ENCODE results near the gene CRABP2.

The CRABP2 gene

GRCh38 chr1:156726549-156727226 is 21.3 kb upstream of the CRABP2 start:
- Histone ChIP-seq H3K9me3 (ENCODE audit: control insufficient read depth, low read length) (no peaks in the 10 kb centered on the region), H3K36me3 (ENCODE audit: control insufficient read depth, insufficient read depth, low read length) (peaks cover 22% of the 10 kb centered on the region), H3K4me1 (ENCODE audit: control insufficient read depth, insufficient read depth, low read length) (peaks cover 26% of the 10 kb centered on the region), H3K27ac (ENCODE audit: insufficient read depth, low read depth, low read length, poor library complexity, severe bottlenecking) (no peak overlapping the region), H3K27me3 (ENCODE audit: control insufficient read depth, insufficient read depth, low read length, poor library complexity, severe bottlenecking) (no peaks in the 10 kb centered on the region), H3K4me3 (ENCODE audit: insufficient read depth, low read depth, low read length) (peak overlapping the region; percentile 100)
- 61 to 67% methylated on average over 15 of the region's 15 CpGs for WGBS, 2 experiments

GRCh38 chr1:156725683-156726280 is 20.4 kb upstream of the CRABP2 start:
- peaks cover 31% of the 10 kb centered on the region for H3K36me3 ChIP-seq (ENCODE audit: control insufficient read depth, insufficient read depth, low read length)
- no peaks in the 10 kb centered on the region for H3K27me3 ChIP-seq (ENCODE audit: control insufficient read depth, insufficient read depth, low read length, poor library complexity, severe bottlenecking)
- H3K4me3 ChIP-seq (ENCODE audit: insufficient read depth, low read depth, low read length): peak overlapping the region; percentile 20
- WGBS, 2 experiments: 21 to 24% methylated on average over 18 of the region's 18 CpGs
- no peaks in the 10 kb centered on the region for H3K9me3 ChIP-seq (ENCODE audit: control insufficient read depth, low read length)
- no peak overlapping the region for H3K27ac ChIP-seq (ENCODE audit: insufficient read depth, low read depth, low read length, poor library complexity, severe bottlenecking)
- H3K4me1 ChIP-seq (ENCODE audit: control insufficient read depth, insufficient read depth, low read length): peaks cover 26% of the 10 kb centered on the region

GRCh38 chr1:156721535-156721934 is 16.2 kb upstream of the CRABP2 start:
- H3K36me3 ChIP-seq (ENCODE audit: control insufficient read depth, insufficient read depth, low read length): peaks cover 33% of the 10 kb centered on the region
- no peak overlapping the region for H3K4me3 ChIP-seq (ENCODE audit: insufficient read depth, low read depth, low read length)
- peaks cover 12% of the 10 kb centered on the region for H3K4me1 ChIP-seq (ENCODE audit: control insufficient read depth, insufficient read depth, low read length)
- H3K9me3 ChIP-seq (ENCODE audit: control insufficient read depth, low read length): no peaks in the 10 kb centered on the region
- no peaks in the 10 kb centered on the region for H3K27me3 ChIP-seq (ENCODE audit: control insufficient read depth, insufficient read depth, low read length, poor library complexity, severe bottlenecking)
- H3K27ac ChIP-seq (ENCODE audit: insufficient read depth, low read depth, low read length, poor library complexity, severe bottlenecking): no peak overlapping the region
- WGBS, 2 experiments: 89 to 96% methylated on average over 4 of the region's 4 CpGs

GRCh38 chr1:156721131-156721530 is 15.7 kb upstream of the CRABP2 start:
- no peak overlapping the region for H3K4me3 ChIP-seq (ENCODE audit: insufficient read depth, low read depth, low read length)
- no peaks in the 10 kb centered on the region for H3K27me3 ChIP-seq (ENCODE audit: control insufficient read depth, insufficient read depth, low read length, poor library complexity, severe bottlenecking)
- 89 to 97% methylated on average over 2 of the region's 2 CpGs for WGBS, 2 experiments
- peaks cover 33% of the 10 kb centered on the region for H3K36me3 ChIP-seq (ENCODE audit: control insufficient read depth, insufficient read depth, low read length)
- H3K27ac ChIP-seq (ENCODE audit: insufficient read depth, low read depth, low read length, poor library complexity, severe bottlenecking): no peak overlapping the region
- H3K9me3 ChIP-seq (ENCODE audit: control insufficient read depth, low read length): no peaks in the 10 kb centered on the region
- peaks cover 8% of the 10 kb centered on the region for H3K4me1 ChIP-seq (ENCODE audit: control insufficient read depth, insufficient read depth, low read length)

- WGBS, 2 experiments: 84 to 92% methylated on average over 4 of the region's 4 CpGs
- no peak overlapping the region for H3K4me3 ChIP-seq (ENCODE audit: insufficient read depth, low read depth, low read length)
- H3K36me3 ChIP-seq (ENCODE audit: control insufficient read depth, insufficient read depth, low read length): peaks cover 11% of the 10 kb centered on the region
- no peaks in the 10 kb centered on the region for H3K4me1 ChIP-seq (ENCODE audit: control insufficient read depth, insufficient read depth, low read length)
- no peaks in the 10 kb centered on the region for H3K9me3 ChIP-seq (ENCODE audit: control insufficient read depth, low read length)
- H3K27ac ChIP-seq (ENCODE audit: insufficient read depth, low read depth, low read length, poor library complexity, severe bottlenecking): no peak overlapping the region
- H3K27me3 ChIP-seq (ENCODE audit: control insufficient read depth, insufficient read depth, low read length, poor library complexity, severe bottlenecking): no peaks in the 10 kb centered on the region
Measured at GRCh38 chr1:156717351-156717750, 12.0 kb upstream of the CRABP2 start.

GRCh38 chr1:156714830-156715229 is 9.4 kb upstream of the CRABP2 start:
- H3K4me3 ChIP-seq (ENCODE audit: insufficient read depth, low read depth, low read length): no peak overlapping the region
- H3K27me3 ChIP-seq (ENCODE audit: control insufficient read depth, insufficient read depth, low read length, poor library complexity, severe bottlenecking): no peaks in the 10 kb centered on the region
- H3K27ac ChIP-seq (ENCODE audit: insufficient read depth, low read depth, low read length, poor library complexity, severe bottlenecking): no peak overlapping the region
- no peaks in the 10 kb centered on the region for H3K36me3 ChIP-seq (ENCODE audit: control insufficient read depth, insufficient read depth, low read length)
- WGBS, 2 experiments: 91 to 92% methylated on average over 3 of the region's 3 CpGs
- peaks cover 12% of the 10 kb centered on the region for H3K4me1 ChIP-seq (ENCODE audit: control insufficient read depth, insufficient read depth, low read length)
- H3K9me3 ChIP-seq (ENCODE audit: control insufficient read depth, low read length): no peaks in the 10 kb centered on the region

- Histone ChIP-seq H3K4me1 (ENCODE audit: control insufficient read depth, insufficient read depth, low read length) (peaks cover 34% of the 10 kb centered on the region), H3K36me3 (ENCODE audit: control insufficient read depth, insufficient read depth, low read length) (no peaks in the 10 kb centered on the region), H3K27me3 (ENCODE audit: control insufficient read depth, insufficient read depth, low read length, poor library complexity, severe bottlenecking) (no peaks in the 10 kb centered on the region), H3K4me3 (ENCODE audit: insufficient read depth, low read depth, low read length) (no peak overlapping the region), H3K9me3 (ENCODE audit: control insufficient read depth, low read length) (no peaks in the 10 kb centered on the region), H3K27ac (ENCODE audit: insufficient read depth, low read depth, low read length, poor library complexity, severe bottlenecking) (no peak overlapping the region)
- 84 to 87% methylated on average over 3 of the region's 3 CpGs for WGBS, 2 experiments
Measured at GRCh38 chr1:156712626-156713025, 7.2 kb upstream of the CRABP2 start.

GRCh38 chr1:156711011-156711817 is 5.8 kb upstream of the CRABP2 start:
- WGBS, 2 experiments: 24 to 33% methylated on average over 9 of the region's 9 CpGs
- Histone ChIP-seq H3K27me3 (ENCODE audit: control insufficient read depth, insufficient read depth, low read length, poor library complexity, severe bottlenecking) (no peaks in the 10 kb centered on the region), H3K36me3 (ENCODE audit: control insufficient read depth, insufficient read depth, low read length) (no peaks in the 10 kb centered on the region), H3K9me3 (ENCODE audit: control insufficient read depth, low read length) (no peaks in the 10 kb centered on the region), H3K27ac (ENCODE audit: insufficient read depth, low read depth, low read length, poor library complexity, severe bottlenecking) (no peak overlapping the region), H3K4me3 (ENCODE audit: insufficient read depth, low read depth, low read length) (no peak overlapping the region), H3K4me1 (ENCODE audit: control insufficient read depth, insufficient read depth, low read length) (peaks cover 39% of the 10 kb centered on the region)

- H3K4me1 ChIP-seq (ENCODE audit: control insufficient read depth, insufficient read depth, low read length): peaks cover 39% of the 10 kb centered on the region
- no peak overlapping the region for H3K27ac ChIP-seq (ENCODE audit: insufficient read depth, low read depth, low read length, poor library complexity, severe bottlenecking)
- H3K36me3 ChIP-seq (ENCODE audit: control insufficient read depth, insufficient read depth, low read length): no peaks in the 10 kb centered on the region
- H3K27me3 ChIP-seq (ENCODE audit: control insufficient read depth, insufficient read depth, low read length, poor library complexity, severe bottlenecking): no peaks in the 10 kb centered on the region
- WGBS, 2 experiments: 75 to 82% methylated on average over 11 of the region's 11 CpGs
- no peaks in the 10 kb centered on the region for H3K9me3 ChIP-seq (ENCODE audit: control insufficient read depth, low read length)
- no peak overlapping the region for H3K4me3 ChIP-seq (ENCODE audit: insufficient read depth, low read depth, low read length)
Measured at GRCh38 chr1:156709757-156710489, 4.5 kb upstream of the CRABP2 start.

GRCh38 chr1:156709031-156709430 is 3.6 kb upstream of the CRABP2 start:
- peak overlapping the region; percentile 84 for H3K27ac ChIP-seq (ENCODE audit: insufficient read depth, low read depth, low read length, poor library complexity, severe bottlenecking)
- H3K4me3 ChIP-seq (ENCODE audit: insufficient read depth, low read depth, low read length): no peak overlapping the region
- H3K36me3 ChIP-seq (ENCODE audit: control insufficient read depth, insufficient read depth, low read length): no peaks in the 10 kb centered on the region
- WGBS, 2 experiments: 45 to 51% methylated on average over 4 of the region's 4 CpGs
- no peaks in the 10 kb centered on the region for H3K9me3 ChIP-seq (ENCODE audit: control insufficient read depth, low read length)
- H3K4me1 ChIP-seq (ENCODE audit: control insufficient read depth, insufficient read depth, low read length): peaks cover 39% of the 10 kb centered on the region
- H3K27me3 ChIP-seq (ENCODE audit: control insufficient read depth, insufficient read depth, low read length, poor library complexity, severe bottlenecking): peaks cover 4% of the 10 kb centered on the region
